ENCODE measurements around the gene CSMD2.

The CSMD2 gene

DNA sequence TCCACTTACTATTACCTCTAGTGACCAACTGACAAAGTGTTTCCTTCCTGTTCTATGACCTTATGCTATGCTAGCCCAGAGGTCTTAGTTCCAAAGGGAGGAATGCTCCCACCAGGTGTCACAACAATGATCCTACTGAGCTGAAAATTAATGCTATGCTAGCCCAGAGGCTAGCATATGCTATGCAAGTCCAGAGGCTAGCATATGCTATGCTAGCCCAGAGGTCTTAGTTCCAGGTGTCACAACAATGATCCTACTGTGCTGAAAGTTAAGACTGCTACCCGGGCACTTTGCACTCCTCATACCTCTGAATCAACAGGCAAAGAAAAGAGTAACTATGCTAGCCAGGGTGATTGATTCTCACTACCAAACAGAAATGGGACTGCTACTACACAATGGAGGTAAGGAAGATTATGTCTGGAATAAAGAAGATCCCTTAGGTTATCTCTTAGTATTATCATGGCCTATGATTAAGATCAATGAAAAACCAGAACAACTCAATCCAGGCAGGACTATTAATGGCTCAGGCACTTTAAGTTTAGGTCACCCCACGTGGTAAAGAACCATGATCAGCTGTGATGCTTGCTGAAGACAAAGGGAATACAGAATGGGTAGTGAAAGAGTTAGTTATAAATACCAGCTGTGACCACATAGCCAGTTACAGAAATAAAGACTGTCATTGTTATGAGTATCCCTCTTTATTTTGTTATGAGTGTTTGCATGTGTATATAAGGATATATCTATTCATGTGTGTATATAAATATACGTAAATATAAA, 114.1 kb downstream of the CSMD2 start:
- Histone ChIP-seq H3K4me3 (ENCODE audit: insufficient read depth, low read length, poor library complexity, severe bottlenecking) (no peak overlapping the region), H4K20me1 (ENCODE audit: low read depth, low read length) (no peaks in the 10 kb centered on the region), H3F3A (ENCODE audit: insufficient read depth) (no peaks in the 10 kb centered on the region), H2AFZ (ENCODE audit: low read depth, low read length, severe bottlenecking) (no peak overlapping the region), H3K9me2 (replicated peaks; ENCODE audit: insufficient read depth, low read length) (no peaks in the 10 kb centered on the region), H3K4me2 (ENCODE audit: low read depth, low read length, poor library complexity, severe bottlenecking) (no peak overlapping the region), H3K9ac (ENCODE audit: low read length) (no peak overlapping the region), H3K9me3 (ENCODE audit: insufficient read depth, low read length) (no peaks in the 10 kb centered on the region), H3K27me3 (ENCODE audit: low read length) (no peaks in the 10 kb centered on the region), H3K27ac (ENCODE audit: low read depth, low read length) (no peak overlapping the region), H3K79me2 (ENCODE audit: insufficient read depth, low read length) (no peaks in the 10 kb centered on the region), H3K36me3 (ENCODE audit: low read length) (no peaks in the 10 kb centered on the region)
- TF ChIP-seq, protein P1, sequence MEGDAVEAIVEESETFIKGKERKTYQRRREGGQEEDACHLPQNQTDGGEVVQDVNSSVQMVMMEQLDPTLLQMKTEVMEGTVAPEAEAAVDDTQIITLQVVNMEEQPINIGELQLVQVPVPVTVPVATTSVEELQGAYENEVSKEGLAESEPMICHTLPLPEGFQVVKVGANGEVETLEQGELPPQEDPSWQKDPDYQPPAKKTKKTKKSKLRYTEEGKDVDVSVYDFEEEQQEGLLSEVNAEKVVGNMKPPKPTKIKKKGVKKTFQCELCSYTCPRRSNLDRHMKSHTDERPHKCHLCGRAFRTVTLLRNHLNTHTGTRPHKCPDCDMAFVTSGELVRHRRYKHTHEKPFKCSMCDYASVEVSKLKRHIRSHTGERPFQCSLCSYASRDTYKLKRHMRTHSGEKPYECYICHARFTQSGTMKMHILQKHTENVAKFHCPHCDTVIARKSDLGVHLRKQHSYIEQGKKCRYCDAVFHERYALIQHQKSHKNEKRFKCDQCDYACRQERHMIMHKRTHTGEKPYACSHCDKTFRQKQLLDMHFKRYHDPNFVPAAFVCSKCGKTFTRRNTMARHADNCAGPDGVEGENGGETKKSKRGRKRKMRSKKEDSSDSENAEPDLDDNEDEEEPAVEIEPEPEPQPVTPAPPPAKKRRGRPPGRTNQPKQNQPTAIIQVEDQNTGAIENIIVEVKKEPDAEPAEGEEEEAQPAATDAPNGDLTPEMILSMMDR (IDR thresholded peaks at IDR 0.05; ENCODE audit: insufficient read depth, low read length, poor library complexity, severe bottlenecking), result no peak
- no peak for TF ChIP-seq EZH2phosphoT487 (conservative IDR thresholded peaks at IDR 0.05; ENCODE audit: low read length)

DNA sequence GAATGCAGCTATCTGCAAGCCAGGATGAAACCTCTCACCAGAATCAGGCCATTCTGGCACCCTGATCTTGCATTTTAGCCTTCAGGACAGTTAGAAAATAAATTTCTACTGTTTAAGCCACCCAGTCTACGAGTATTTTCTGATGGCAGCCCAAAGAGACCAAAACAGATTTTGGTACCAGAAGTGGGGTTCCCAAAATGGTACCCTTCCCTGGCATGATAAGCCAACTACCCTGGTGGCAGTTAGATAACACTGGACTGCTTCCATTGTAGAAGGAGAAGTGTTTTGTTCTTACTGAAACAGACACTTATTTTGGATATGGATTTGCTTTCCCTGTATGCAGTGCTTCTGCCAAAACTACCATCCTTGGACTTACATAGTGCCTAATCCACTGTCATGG, 115.0 kb downstream of the CSMD2 start:
- Histone ChIP-seq H3K36me3 (ENCODE audit: low read length) (no peaks in the 10 kb centered on the region), H4K20me1 (ENCODE audit: low read depth, low read length) (no peaks in the 10 kb centered on the region), H3K4me3 (ENCODE audit: insufficient read depth, low read length, poor library complexity, severe bottlenecking) (no peak overlapping the region), H3K9me3 (ENCODE audit: insufficient read depth, low read length) (no peaks in the 10 kb centered on the region), H3K9ac (ENCODE audit: low read length) (no peak overlapping the region), H3K9me2 (replicated peaks; ENCODE audit: insufficient read depth, low read length) (no peaks in the 10 kb centered on the region), H3K27me3 (ENCODE audit: low read length) (no peaks in the 10 kb centered on the region), H3K27ac (ENCODE audit: low read depth, low read length) (no peak overlapping the region), H3K4me2 (ENCODE audit: low read depth, low read length, poor library complexity, severe bottlenecking) (no peak overlapping the region), H3K79me2 (ENCODE audit: insufficient read depth, low read length) (no peaks in the 10 kb centered on the region), H3F3A (ENCODE audit: insufficient read depth) (no peaks in the 10 kb centered on the region), H2AFZ (ENCODE audit: low read depth, low read length, severe bottlenecking) (no peak overlapping the region)
- TF ChIP-seq, protein P1 (IDR thresholded peaks at IDR 0.05; ENCODE audit: insufficient read depth, low read length, poor library complexity, severe bottlenecking), result no peak
- no peak for TF ChIP-seq EZH2phosphoT487 (conservative IDR thresholded peaks at IDR 0.05; ENCODE audit: low read length)

DNA sequence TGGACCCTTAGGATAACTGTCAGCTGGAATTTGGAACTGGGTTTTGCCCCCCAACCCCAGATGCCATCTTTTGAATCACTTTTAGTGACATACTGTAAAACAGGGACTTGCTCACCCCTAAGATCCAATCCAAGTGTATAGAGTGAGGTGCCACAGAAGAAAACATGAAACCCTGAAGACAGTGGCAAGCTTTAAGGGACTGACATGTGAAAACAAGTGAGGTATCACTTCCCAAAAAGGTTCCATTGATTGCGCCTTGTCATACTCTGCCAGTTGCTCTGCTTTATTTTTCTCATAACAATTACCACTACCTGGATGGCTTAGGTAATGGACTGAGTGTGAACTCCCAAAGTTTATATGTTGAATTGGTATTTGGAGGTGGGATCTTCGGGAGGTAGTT, 115.6 kb downstream of the CSMD2 start:
- Histone ChIP-seq H3K27ac (ENCODE audit: low read depth, low read length) (no peak overlapping the region), H3K4me2 (ENCODE audit: low read depth, low read length, poor library complexity, severe bottlenecking) (no peak overlapping the region), H3K36me3 (ENCODE audit: low read length) (no peaks in the 10 kb centered on the region), H3K9me3 (ENCODE audit: insufficient read depth, low read length) (no peaks in the 10 kb centered on the region), H3F3A (ENCODE audit: insufficient read depth) (no peaks in the 10 kb centered on the region), H3K9ac (ENCODE audit: low read length) (no peak overlapping the region), H3K9me2 (replicated peaks; ENCODE audit: insufficient read depth, low read length) (no peaks in the 10 kb centered on the region), H2AFZ (ENCODE audit: low read depth, low read length, severe bottlenecking) (no peak overlapping the region), H3K4me3 (ENCODE audit: insufficient read depth, low read length, poor library complexity, severe bottlenecking) (no peak overlapping the region), H4K20me1 (ENCODE audit: low read depth, low read length) (no peaks in the 10 kb centered on the region), H3K79me2 (ENCODE audit: insufficient read depth, low read length) (no peaks in the 10 kb centered on the region), H3K27me3 (ENCODE audit: low read length) (no peaks in the 10 kb centered on the region)
- TF ChIP-seq, protein P1 (IDR thresholded peaks at IDR 0.05; ENCODE audit: insufficient read depth, low read length, poor library complexity, severe bottlenecking), result no peak
- TF ChIP-seq EZH2phosphoT487 (conservative IDR thresholded peaks at IDR 0.05; ENCODE audit: low read length), result no peak
